Karpas-422 (cell line): ENCODE measurements around the gene DEFB127. TPM values are rescaled to one million over a fixed set of nuclear protein-coding genes. Genes with fewer than 3 reads are reported as not detected.

ENCODE experiments used
- total RNA-seq: library from RNA; depleted of rRNA; stranded (reverse); fragments of >200 nt; shearing (Covaris generic); gene quantifications from 2 replicates; pipeline ENCODE4 v1.2.3, GENCODE V29; 2014; ENCODE audit warnings: low replicate concordance; rRNA removed

The DEFB127 gene
- total RNA-seq, 1 experiment from 2014 or later = not detected

Other genes with a start within 250 kb of the DEFB127 start
- gene DEFB125, start 69.8 kb upstream of the DEFB127 start, total RNA-seq = 0.14 TPM in 1 of 2 replicates, not detected in the other
- not detected in 2 replicates for gene DEFB126, start 14.9 kb upstream of the DEFB127 start, total RNA-seq
- gene DEFB128, start 32.3 kb downstream of the DEFB127 start, total RNA-seq = not detected in 2 replicates
- gene DEFB129, start 69.8 kb downstream of the DEFB127 start, total RNA-seq = not detected in 2 replicates
- 0.22 TPM in 1 of 2 replicates, not detected in the other for gene DEFB132, start 100.3 kb downstream of the DEFB127 start, total RNA-seq
- gene C20orf96, start 133.3 kb downstream of the DEFB127 start, total RNA-seq = 1.8 and 2.0 TPM in 2 replicates
- gene ZCCHC3, start 140.1 kb downstream of the DEFB127 start, total RNA-seq = 20.6 and 22.2 TPM in 2 replicates
- gene SOX12, start 168.1 kb downstream of the DEFB127 start, total RNA-seq = 8.3 and 18.0 TPM in 2 replicates
- 18.2 and 28.3 TPM in 2 replicates for gene NRSN2, start 189.7 kb downstream of the DEFB127 start, total RNA-seq
- 122 and 197 TPM in 2 replicates for gene TRIB3, start 223.3 kb downstream of the DEFB127 start, total RNA-seq